CD8-positive, alpha-beta memory T cell (primary cell): Measurements from ENCODE around the gene TIAM2. TPM values are rescaled to one million over a fixed set of nuclear protein-coding genes. Genes with fewer than 3 reads are reported as not detected.

Source experiments
- CTCF ChIA-PET: fragments of 350-600 bp; sonication (Branson Sonifier 250); formaldehyde crosslinking; loops from one replicate; lab custom pipeline; 2021; ENCODE audit warnings: antibody characterized with exemption; lab: Charles Lee
- POLR2A ChIA-PET: fragments of 350-600 bp; sonication (Branson Sonifier 250); formaldehyde crosslinking; loops from one replicate; lab custom pipeline; 2021; ENCODE audit warnings: antibody characterized with exemption; lab: Charles Lee
- DNase-seq, 5 donors: peaks; one replicate each; pipeline versions ENCODE4 v3.0.0 to v3.0.0-alpha.2; 2020 to 2022; ENCODE audit warnings: mixed read lengths in 1 of 5
- H3K27ac ChIP-seq: one replicate; pipeline ENCODE4 v1.7.0; 2013; ENCODE audit warnings: low read depth, mild to moderate bottlenecking, low read length, moderate library complexity
- H3K27me3 ChIP-seq: 2 replicates; pipeline ENCODE4 v1.7.0; 2013; ENCODE audit warnings: low read length, mild to moderate bottlenecking; ENCODE audit not compliant: insufficient read depth, poor library complexity, severe bottlenecking
- H3K36me3 ChIP-seq: 2 replicates; pipeline ENCODE4 v1.7.0; 2013; ENCODE audit warnings: mild to moderate bottlenecking, low read length, moderate library complexity; ENCODE audit not compliant: insufficient read depth
- H3K4me1 ChIP-seq: 2 replicates; pipeline ENCODE4 v1.7.0; 2013; ENCODE audit warnings: mild to moderate bottlenecking, low read length, moderate library complexity; ENCODE audit not compliant: insufficient read depth
- H3K4me3 ChIP-seq: 2 replicates; pipeline ENCODE4 v1.7.0; 2013; ENCODE audit warnings: mild to moderate bottlenecking, low read length
- H3K9me3 ChIP-seq: 2 replicates; pipeline ENCODE4 v1.7.0; 2013; ENCODE audit warnings: mild to moderate bottlenecking, low read length
- H3K27ac Mint-ChIP-seq, 8 donors: one replicate each; pipeline ENCODE4 v1.8.0; 2020 to 2021; ENCODE audit warnings: mixed read lengths in 8 of 8, mild to moderate bottlenecking in 6 of 8, inconsistent platforms in 3 of 8, moderate library complexity in 3 of 8
- H3K27me3 Mint-ChIP-seq, 2 donors: one replicate each; pipeline ENCODE4 v1.8.0; 2020 to 2021; ENCODE audit warnings: mixed read lengths in 2 of 2, mild to moderate bottlenecking in 1 of 2, moderate library complexity in 1 of 2
- H3K36me3 Mint-ChIP-seq, 3 donors: one replicate each; pipeline ENCODE4 v1.8.0; 2020 to 2021; ENCODE audit warnings: mixed read lengths in 3 of 3, inconsistent platforms in 1 of 3, mild to moderate bottlenecking in 1 of 3
- H3K4me1 Mint-ChIP-seq, 3 donors: one replicate each; pipeline ENCODE4 v1.8.0; 2020 to 2021; ENCODE audit warnings: mixed read lengths in 3 of 3, inconsistent platforms in 1 of 3, mild to moderate bottlenecking in 1 of 3
- H3K4me3 Mint-ChIP-seq, 7 donors: one replicate each; pipeline ENCODE4 v1.8.0; 2020 to 2021; ENCODE audit warnings: mixed read lengths in 7 of 7, mild to moderate bottlenecking in 6 of 7, moderate library complexity in 4 of 7, inconsistent platforms in 2 of 7
- H3K9me3 Mint-ChIP-seq, 5 donors: one replicate each; pipeline ENCODE4 v1.8.0; 2020 to 2022; ENCODE audit warnings: mixed read lengths in 5 of 5, mild to moderate bottlenecking in 3 of 5, moderate library complexity in 2 of 5, inconsistent platforms in 1 of 5
- polyA plus RNA-seq: library from polyadenylated mRNA; unstranded; fragments of 300-500 nt; fragmentation: Illumina TruSeq; gene quantifications from one replicate; pipeline ENCODE4 v1.2.3, GENCODE V29; 2021
- total RNA-seq, 2 experiments: library from RNA; stranded (reverse); gene quantifications; one replicate each; pipeline ENCODE4 v1.2.3, GENCODE V29; 2021

TIAM2 gene
- total and polyA plus RNA-seq, 3 experiments from 2014 or later, result 1.1 to 31.1 (median 24.5) TPM

DNA sequence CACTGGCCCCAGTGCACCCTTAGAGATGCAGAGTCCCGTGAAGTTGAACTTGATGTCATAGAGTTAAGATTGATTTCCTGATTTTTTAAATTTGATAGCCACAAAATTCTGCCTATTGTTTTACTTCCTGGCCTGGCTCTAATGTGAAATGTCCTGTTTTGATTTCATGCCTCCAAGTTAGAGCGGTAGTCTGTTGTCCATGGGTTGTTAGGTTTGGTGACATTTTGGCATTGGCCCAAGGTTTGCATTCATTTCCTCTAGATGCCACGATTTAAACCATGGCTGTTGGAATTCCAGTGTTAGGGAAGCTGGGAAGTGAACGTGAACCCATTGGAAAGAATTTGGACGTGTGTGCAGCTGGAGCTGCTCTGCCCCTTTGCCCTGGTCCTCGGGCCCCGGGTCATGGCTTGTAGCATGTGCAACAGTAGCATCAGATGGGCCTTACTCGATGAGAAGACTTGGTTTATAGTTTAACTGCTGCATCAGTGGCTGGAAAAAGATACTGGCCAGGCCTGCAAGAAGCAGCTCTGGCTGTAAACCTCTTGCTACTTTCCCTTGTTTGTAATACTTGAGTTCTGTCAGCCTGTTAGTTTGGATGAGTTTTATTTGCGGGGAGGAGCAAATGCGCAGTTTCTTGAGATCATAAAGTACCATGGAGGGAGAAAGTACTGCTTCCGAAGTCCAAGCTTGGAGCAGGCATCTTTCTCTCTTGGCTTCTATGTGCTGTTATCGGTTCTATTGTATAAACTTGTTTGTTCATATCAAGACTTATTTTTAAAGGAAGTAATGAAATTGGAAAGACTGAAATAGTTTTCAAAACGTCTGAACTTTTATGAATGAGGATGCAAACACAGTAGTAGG lies 147.3 kb downstream of the TIAM2 start:
- no peak for DNase-seq
- Histone ChIP-seq H3K27me3 (no peaks in the 10 kb centered on the region), H3K27ac (peak overlapping the region; percentile 18), H3K9me3 (no peaks in the 10 kb centered on the region), H3K4me3 (peak overlapping the region; percentile 44), H3K36me3 (no peaks in the 10 kb centered on the region), H3K4me1 (peaks cover 14% of the 10 kb centered on the region)
- POLR2A ChIA-PET, result no interaction called here
- Mint-ChIP-seq H3K36me3 (peaks cover 0 to 15% (median 1%) of the 10 kb centered on the region in 3 donors), H3K4me3 (peak overlapping the region; percentile 71 to 88 (median 85)), H3K4me1 (peaks cover 20 to 28% (median 22%) of the 10 kb centered on the region in 3 donors), H3K27me3 (no peaks in the 10 kb centered on the region), H3K27ac (peak overlapping the region; percentile 57 to 98 (median 96)), H3K9me3 (no peaks in the 10 kb centered on the region)
- CTCF ChIA-PET, result interaction anchor here (0.6 kb wide), 1 partner anchor 48 kb away, joined by 3 read pairs; no protein-coding TSS in a partner anchor

DNA sequence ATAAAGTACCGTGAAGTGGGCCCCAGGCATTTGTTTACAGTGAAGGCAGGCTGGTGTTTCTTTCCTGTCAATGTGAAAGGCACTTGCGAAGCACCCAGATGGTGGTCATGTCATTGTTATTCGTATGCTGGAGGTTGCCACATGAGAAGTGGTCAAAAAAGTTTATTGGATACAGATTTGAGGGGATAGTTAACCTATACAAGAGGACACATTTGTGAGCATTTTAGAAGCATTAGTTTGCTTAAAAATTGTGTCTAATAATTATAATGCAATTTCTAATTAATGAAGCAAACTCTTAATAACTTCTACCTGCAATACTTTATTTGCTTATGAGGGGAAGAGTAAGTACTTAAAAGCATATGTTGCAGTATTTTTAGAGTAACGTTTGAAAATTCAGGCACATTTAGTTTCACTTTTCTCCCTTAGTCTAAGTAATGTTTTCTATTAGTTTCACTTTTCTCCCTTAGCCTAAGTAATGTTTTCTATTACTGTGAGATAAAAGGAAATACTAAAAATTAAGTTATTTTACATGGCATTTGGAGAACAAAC lies 148.0 kb downstream of the TIAM2 start:
- POLR2A ChIA-PET, result no interaction called here
- Mint-ChIP-seq H3K36me3 (peaks cover 0 to 15% (median 1%) of the 10 kb centered on the region in 3 donors), H3K9me3 (no peaks in the 10 kb centered on the region), H3K4me1 (peaks cover 20 to 28% (median 22%) of the 10 kb centered on the region in 3 donors), H3K27me3 (no peaks in the 10 kb centered on the region), H3K27ac (peak overlapping the region; percentile 57 to 98 (median 96)), H3K4me3 (peak overlapping the region; percentile 71 to 88 (median 85))
- DNase-seq, result no peak
- Histone ChIP-seq H3K27me3 (no peaks in the 10 kb centered on the region), H3K27ac (peak overlapping the region; percentile 21), H3K4me3 (peak overlapping the region; percentile 44), H3K4me1 (peaks cover 14% of the 10 kb centered on the region), H3K9me3 (no peaks in the 10 kb centered on the region), H3K36me3 (no peaks in the 10 kb centered on the region)
- CTCF ChIA-PET, result no interaction called here

DNA sequence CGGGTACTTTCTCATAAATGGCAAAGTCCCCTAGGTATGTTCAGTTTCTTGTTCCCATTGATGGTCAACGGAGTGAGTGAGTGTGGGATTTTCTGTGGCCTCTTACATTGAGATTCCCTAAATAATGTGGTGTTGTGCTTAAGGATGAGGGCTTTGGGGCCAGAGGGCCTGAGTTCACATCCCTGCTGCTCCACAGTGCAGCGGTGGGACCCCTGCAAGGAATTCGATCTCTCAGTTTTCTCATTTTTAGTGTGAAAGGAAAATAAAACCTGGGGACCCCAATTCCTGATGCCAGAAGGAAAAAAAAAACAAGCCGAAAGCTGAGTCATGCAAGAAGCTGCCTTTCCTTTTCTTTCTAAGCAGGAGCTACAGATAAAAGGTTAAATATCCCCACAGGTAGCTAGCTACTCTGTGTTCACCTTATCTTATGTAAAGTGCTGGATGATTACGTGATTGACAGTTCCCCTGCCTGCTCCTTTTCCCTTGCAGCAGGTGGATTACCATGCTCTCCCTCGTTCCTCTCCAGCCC lies 148.5 kb downstream of the TIAM2 start:
- Mint-ChIP-seq H3K9me3 (no peaks in the 10 kb centered on the region), H3K36me3 (peaks cover 0 to 15% (median 1%) of the 10 kb centered on the region in 3 donors), H3K27ac (peak overlapping the region; percentile 57 to 98 (median 96)), H3K27me3 (no peaks in the 10 kb centered on the region), H3K4me3 (peak overlapping the region; percentile 71 to 88 (median 85)), H3K4me1 (peaks cover 20 to 28% (median 22%) of the 10 kb centered on the region in 3 donors)
- ChIA-PET POLR2A (no interaction called here), CTCF (no interaction called here)
- Histone ChIP-seq H3K36me3 (no peaks in the 10 kb centered on the region), H3K4me3 (peak overlapping the region; percentile 44), H3K9me3 (no peaks in the 10 kb centered on the region), H3K27ac (peak overlapping the region; percentile 21), H3K4me1 (peaks cover 14% of the 10 kb centered on the region), H3K27me3 (no peaks in the 10 kb centered on the region)
- DNase-seq, result no peak

DNA sequence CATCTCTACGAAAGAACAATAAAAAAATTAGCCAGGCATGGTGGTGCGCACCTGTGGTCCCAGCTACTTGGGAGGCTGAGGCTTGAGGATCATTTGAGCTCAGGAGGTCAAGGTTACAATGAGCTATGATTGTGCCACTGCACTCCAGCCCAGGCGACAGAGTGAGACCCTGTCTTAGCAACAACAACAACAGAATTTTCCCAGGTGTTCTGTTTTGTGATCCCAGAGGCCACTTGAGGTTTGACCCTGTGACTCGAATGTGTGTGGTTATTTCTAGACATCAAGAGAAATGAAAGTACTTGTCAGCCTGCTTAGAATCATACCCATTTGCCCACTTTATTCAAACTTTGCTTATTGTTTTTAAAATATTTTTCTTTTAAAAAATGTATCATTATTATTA lies 151.1 kb downstream of the TIAM2 start:
- H3K27me3 ChIP-seq, result no peaks in the 10 kb centered on the region
- H3K27me3 Mint-ChIP-seq, result no peaks in the 10 kb centered on the region
- peaks cover 0 to 10% (median 1%) of the 10 kb centered on the region in 3 donors for H3K36me3 Mint-ChIP-seq
- no peak overlapping the region for H3K27ac ChIP-seq
- no peak overlapping the region for H3K27ac Mint-ChIP-seq
- no peaks in the 10 kb centered on the region for H3K36me3 ChIP-seq
- no peak overlapping the region for H3K4me3 ChIP-seq
- ChIA-PET POLR2A (no interaction called here), CTCF (no interaction called here)
- H3K9me3 ChIP-seq, result no peaks in the 10 kb centered on the region
- H3K9me3 Mint-ChIP-seq, result no peaks in the 10 kb centered on the region
- H3K4me1 Mint-ChIP-seq, result peaks cover 22 to 32% (median 22%) of the 10 kb centered on the region in 3 donors
- peaks cover 14% of the 10 kb centered on the region for H3K4me1 ChIP-seq
- DNase-seq, result no peak
- no peak overlapping the region for H3K4me3 Mint-ChIP-seq

DNA sequence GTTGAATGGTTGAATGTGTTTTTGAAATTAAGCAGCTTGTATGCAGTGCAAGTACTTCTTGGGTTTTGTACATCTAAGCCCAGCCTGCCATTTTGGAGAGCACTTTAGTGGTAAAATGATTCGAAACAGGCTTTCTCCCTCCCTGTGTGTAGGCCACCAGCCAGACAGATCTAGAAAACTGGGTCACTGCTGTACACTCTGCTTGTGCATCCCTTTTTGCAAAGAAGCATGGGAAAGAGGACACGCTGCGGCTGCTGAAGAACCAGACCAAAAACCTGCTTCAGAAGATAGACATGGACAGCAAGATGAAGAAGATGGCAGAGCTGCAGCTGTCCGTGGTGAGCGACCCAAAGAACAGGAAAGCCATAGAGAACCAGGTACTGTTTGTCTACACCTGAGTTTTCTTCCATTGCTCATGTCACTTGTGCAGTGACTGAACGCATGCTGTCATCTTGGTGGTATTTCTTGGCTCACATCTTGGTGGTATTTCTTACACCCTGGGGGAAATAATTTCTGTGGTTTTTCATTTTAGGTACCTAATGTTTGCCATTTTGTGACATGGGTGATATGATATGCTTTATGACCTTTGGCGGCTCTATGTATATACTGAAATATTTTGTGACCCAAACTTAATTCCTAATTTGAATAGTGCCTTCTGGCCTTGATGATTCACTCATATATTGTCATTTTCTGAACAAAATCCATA lies 153.0 kb downstream of the TIAM2 start:
- peaks cover 11 to 17% (median 12%) of the 10 kb centered on the region in 3 donors for H3K4me1 Mint-ChIP-seq
- H3K36me3 Mint-ChIP-seq, result no peaks in the 10 kb centered on the region

DNA sequence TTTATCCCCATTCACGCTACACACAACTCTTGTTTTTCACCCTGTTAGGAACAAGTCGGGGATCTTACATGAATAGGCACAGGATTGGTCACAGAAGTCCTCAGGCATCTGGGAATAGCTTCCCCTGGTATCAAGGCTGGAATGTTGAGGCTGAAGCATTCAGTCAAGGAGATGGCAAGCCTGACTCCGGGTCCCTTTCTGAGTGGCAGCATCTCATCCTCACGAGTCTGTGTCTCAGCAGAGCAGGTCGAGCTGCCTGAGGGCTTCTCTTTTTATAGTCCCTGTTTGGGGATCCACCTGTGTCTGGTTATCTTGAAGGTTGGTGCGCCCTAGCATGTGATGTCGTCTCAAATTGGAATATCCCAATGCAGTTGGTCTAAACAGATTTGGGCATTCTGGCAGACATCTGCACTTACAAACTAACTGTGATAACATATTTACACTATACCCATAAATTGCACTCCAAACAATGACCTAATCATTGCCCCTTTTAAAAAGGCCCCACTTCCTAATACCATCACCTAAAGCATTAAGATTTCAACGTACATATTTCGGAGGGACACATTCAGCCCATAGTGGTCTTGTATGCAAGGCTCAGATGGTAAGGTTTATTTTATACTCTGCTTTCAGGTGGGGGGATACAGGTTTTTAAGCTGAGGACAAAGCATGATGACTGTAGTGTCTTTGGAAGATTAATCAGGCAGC lies 156.0 kb downstream of the TIAM2 start:
- H3K9me3 ChIP-seq, result no peaks in the 10 kb centered on the region
- ChIA-PET POLR2A (no interaction called here), CTCF (no interaction called here)
- no peak overlapping the region for H3K27ac ChIP-seq
- no peaks in the 10 kb centered on the region for H3K36me3 Mint-ChIP-seq
- no peaks in the 10 kb centered on the region for H3K9me3 Mint-ChIP-seq
- H3K4me3 Mint-ChIP-seq, result no peak overlapping the region
- no peaks in the 10 kb centered on the region for H3K27me3 ChIP-seq
- no peaks in the 10 kb centered on the region for H3K27me3 Mint-ChIP-seq
- peaks cover 12% of the 10 kb centered on the region for H3K4me1 ChIP-seq
- H3K4me3 ChIP-seq, result no peak overlapping the region
- H3K27ac Mint-ChIP-seq, result peak overlapping the region in 1 of 8 donors; percentile 22
- no peaks in the 10 kb centered on the region for H3K36me3 ChIP-seq
- DNase-seq, result no peak
- H3K4me1 Mint-ChIP-seq, result peaks cover 21 to 29% (median 22%) of the 10 kb centered on the region in 3 donors

More for the DNA sequence above, 153.0 kb downstream of the TIAM2 start:
- H3K27me3 Mint-ChIP-seq, result no peaks in the 10 kb centered on the region
- H3K36me3 ChIP-seq, result no peaks in the 10 kb centered on the region
- CTCF ChIA-PET, result no interaction called here
- no peaks in the 10 kb centered on the region for H3K9me3 Mint-ChIP-seq
- no peaks in the 10 kb centered on the region for H3K27me3 ChIP-seq
- DNase-seq, result no peak
- H3K9me3 ChIP-seq, result no peaks in the 10 kb centered on the region
- no peak overlapping the region for H3K4me3 Mint-ChIP-seq
- H3K4me1 ChIP-seq, result peaks cover 6% of the 10 kb centered on the region
- H3K27ac Mint-ChIP-seq, result peak overlapping the region in 1 of 8 donors; percentile 27
- no peak overlapping the region for H3K4me3 ChIP-seq
- H3K27ac ChIP-seq, result no peak overlapping the region
- POLR2A ChIA-PET, result no interaction called here

DNA sequence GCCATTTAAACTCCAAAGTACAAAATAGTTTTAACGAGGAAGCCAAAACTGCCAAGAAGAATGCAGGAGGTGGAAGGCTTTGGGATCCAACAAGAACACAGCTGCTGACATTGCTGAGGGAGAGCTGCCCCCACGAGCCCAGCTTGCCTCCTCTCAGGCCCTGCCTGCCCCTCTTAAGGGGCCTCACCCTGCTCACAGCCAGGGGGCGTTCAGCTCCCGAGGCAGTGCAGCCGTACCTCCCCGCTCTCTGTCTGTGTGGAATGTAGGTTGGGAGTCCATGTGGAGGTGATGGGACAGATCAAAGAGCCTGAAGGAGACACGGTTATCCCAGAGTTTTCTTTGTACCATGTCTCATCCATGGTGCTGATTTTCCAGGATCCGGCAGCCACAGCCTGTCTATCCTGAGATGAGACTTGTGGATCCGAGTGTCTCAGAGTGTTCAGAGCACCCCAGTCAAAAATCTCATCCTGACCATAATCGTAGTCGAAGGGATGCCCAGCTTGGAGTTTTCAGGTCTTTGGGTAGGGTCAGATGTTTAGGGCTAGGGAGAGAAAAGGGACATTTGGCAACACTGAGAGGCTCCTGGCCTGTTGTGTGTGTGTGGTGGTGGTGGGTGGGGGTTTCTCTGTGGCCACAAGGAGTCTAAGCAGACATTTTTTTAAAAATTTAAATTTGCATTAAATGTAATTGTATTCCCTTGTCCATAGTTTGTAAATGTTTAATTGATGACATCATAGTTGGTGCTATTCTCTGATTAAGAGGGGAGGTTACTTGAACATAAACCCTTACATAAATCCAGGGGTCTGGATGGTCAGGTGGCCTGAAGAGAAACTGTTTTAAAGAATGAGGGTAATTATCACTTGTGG lies 157.3 kb downstream of the TIAM2 start:
- no peak overlapping the region for H3K27ac Mint-ChIP-seq
- POLR2A ChIA-PET, result no interaction called here

More for the DNA sequence above, 157.3 kb downstream of the TIAM2 start:
- Histone ChIP-seq H3K4me1 (peaks cover 12% of the 10 kb centered on the region), H3K27ac (no peak overlapping the region), H3K27me3 (no peaks in the 10 kb centered on the region), H3K4me3 (no peak overlapping the region), H3K36me3 (no peaks in the 10 kb centered on the region), H3K9me3 (no peaks in the 10 kb centered on the region)
- DNase-seq, result no peak
- H3K36me3 Mint-ChIP-seq, result no peaks in the 10 kb centered on the region
- no peaks in the 10 kb centered on the region for H3K9me3 Mint-ChIP-seq
- H3K4me3 Mint-ChIP-seq, result no peak overlapping the region
- CTCF ChIA-PET, result no interaction called here
- peaks cover 22 to 35% (median 27%) of the 10 kb centered on the region in 3 donors for H3K4me1 Mint-ChIP-seq
- H3K27me3 Mint-ChIP-seq, result no peaks in the 10 kb centered on the region
